ENCODE measurements around the gene PRKCE. TPM values are rescaled to one million over a fixed set of nuclear protein-coding genes. Genes with fewer than 3 reads are reported as not detected.
"Not testable (repeated sequence)": the region's sequence is repeated elsewhere in the genome, so short reads cannot be mapped to it uniquely, and the experiment has no call there.

PRKCE gene
- total RNA-seq, 1 experiment from 2014 or later: 4.9 TPM

DNA sequence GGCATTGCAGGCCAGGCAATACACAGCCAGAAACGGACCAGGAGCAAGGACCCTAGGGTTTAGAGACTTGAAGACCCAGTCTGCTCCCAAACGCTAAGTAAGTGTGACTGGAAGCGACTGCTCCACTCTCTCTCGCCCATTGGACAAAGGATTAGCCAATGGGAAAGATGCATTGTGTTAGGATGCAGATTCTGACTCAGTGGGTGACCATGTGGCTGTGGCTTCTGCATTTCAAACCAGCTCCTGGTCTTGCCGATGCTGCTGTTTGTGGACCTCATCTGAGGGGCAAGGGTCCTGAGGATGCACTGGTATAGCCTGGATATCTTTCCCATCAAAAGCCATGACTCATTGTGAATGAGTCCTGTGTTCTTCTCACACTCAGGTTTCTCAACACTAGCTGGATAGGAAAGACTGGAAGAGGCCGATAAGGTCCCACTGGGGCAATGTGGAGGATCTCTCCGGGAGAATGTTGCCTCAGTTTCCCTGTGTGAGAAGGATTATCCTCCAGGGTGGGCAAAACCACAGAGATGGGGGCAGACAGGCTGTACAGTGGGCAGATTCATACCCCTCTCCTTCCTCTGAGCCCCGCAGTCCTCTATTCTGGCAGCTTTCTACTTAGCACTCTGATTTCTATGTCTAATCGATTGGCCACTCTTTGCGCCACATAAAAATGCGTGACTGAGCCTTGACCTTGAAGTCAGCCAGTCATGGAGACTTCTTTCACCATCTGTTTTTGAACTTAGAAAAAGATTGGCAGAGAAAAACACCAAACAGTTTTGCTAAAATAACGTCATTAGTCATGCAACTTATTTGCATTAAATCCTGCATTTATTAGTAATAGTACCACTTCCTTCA, 257.1 kb downstream of the PRKCE start:
- DNase-seq (ENCODE audit: low read depth): no peak

DNA sequence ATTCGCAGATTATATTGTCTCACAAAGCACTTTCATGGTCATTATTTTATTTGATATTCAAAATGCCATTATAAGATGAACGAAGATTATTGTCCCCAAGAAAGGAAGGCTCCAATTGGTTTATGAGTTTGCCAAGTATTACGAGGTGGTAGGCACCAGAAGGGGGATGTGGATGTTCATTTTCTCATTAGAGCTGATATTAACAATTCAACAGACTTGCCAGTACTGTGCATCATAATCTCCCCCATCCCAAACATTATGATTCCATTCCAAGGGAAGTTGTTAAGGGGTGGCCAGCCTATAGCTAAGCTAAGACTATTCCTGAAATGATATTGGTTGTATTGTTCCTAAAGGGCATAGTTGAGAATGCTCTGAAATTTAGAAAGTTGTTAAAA, 257.7 kb downstream of the PRKCE start:
- no peak for DNase-seq (ENCODE audit: low read depth)

DNA sequence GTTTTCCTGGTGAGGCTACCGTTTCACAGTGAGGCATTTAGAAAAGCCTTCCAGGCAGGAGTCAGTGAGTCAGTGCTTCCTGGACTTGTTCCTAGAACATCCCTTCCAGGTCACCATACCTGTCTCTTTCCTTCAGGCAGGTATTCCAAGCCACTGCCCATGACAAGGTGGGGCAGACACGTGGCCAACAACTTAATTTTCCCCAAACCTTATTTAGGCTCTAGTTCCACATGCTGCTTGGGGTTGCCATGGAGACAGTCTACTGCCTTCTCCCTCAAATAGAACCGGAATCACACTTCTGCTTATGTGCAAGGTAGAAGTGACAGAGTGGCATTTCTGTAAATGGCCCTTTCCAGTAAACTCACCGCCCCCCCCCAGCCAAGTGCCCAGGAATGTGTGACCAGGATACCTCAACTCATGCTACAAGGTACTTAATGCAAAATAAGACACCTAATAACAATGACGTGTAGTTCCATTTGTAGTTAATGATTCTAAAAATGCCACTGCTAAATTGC, 258.3 kb downstream of the PRKCE start:
- DNase-seq (ENCODE audit: low read depth): no peak

DNA sequence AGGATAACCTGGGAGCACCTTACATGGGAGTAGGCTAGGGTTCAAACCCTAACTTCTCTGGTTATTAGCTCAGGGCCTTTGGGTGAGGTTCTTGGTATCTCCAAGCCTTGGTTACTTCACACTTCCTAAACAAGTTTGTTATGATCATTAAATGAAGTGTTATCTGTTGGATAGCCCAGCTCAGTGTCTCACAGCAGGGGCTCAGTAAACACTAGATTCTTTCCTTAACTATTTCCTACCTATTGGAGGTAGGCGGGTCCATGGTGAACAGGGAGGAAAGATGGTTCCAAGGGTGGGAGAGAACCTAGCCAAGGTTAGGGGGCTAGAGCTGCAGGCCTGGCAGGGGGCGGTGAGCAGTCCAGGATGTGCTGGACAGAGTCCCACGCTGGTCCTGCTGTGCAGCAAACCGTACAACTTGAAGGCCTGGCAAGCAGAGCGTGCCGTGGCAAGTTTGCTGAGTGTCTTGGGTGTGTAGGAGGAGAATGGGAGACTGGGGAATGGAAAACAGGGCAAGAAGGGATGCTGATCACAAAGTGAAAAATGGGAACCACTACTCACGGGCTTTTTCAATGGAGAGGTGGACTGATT, 259.1 kb downstream of the PRKCE start:
- DNase-seq (ENCODE audit: low read depth): no peak

DNA sequence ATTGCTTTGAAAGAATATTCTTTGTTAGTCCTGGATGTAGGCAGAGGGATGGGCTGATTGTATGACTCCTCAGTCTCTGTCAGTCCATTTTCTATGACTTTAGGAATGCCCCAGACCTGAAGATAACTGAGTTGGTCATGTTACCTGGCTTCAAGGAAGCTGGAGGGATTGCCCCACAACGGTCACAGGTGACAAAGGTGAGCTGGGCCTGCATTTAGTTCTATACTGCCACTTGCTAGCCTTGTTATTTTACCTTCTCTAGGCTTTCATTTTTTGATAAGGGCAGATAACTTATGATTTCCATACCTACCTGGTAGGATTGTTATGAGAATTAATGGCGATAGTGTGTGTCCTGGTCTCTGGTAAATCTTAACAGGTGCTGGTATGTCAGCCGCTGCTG, 260.1 kb downstream of the PRKCE start:
- no peak for DNase-seq (ENCODE audit: low read depth)

DNA sequence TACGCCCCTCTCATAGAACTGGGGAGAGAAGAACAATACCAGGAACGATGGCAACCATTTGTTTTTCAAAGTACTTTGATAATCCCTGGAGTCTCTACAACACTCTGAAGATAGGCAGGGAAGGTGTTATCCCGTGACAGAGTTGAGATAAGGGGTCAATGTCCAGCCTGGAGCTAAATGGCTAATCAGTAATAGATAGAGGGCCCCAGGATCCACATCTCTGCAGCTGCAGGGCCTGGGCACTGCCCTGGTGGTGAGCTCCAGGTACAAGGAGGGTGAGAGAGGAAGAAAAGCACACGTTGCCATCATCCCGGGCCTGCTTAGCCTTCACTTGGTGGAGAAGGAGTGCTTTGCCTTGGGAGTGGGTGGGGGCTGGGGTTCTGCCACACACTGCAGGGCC, 260.6 kb downstream of the PRKCE start:
- no peak for DNase-seq (ENCODE audit: low read depth)

DNA sequence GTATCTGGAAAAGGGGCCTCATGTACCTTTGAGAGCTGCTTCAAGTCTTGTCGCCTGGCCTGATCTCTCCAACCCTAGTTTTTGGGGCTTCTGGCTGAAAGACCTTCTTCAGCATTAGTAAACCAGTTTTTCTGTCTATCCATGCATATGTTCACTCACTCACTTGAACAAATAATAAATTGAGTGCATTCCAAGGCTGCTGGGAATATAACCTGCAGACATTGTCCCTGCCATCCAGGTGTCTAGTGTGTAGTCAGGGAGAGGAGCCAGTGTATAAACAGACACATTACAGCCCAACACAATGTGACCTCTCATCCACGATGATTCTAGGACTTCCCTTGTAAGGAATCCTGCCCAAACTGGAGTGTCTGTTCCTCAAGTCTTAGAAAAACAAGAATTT, 262.1 kb downstream of the PRKCE start:
- DNase-seq (ENCODE audit: low read depth): no peak

DNA sequence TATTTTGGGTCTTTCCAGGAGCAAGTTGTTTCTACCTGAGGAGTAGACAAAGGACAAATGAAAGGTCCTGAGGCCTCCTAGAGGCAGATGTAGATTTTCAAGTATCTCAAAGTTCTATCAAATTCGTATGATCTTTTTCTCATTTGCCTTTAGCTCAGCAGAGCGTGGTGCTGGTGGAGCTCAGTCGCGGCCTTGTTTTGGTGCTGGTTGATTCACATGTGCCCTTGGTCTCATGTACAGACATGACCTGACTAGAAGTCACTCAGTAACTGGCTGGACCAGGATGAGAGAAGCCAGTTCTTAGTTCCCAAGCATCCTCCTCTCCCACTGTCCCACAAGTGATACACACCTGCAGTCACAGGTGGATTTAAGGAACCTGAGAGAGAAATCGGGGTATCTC, 264.0 kb downstream of the PRKCE start:
- DNase-seq (ENCODE audit: low read depth): no peak

DNA sequence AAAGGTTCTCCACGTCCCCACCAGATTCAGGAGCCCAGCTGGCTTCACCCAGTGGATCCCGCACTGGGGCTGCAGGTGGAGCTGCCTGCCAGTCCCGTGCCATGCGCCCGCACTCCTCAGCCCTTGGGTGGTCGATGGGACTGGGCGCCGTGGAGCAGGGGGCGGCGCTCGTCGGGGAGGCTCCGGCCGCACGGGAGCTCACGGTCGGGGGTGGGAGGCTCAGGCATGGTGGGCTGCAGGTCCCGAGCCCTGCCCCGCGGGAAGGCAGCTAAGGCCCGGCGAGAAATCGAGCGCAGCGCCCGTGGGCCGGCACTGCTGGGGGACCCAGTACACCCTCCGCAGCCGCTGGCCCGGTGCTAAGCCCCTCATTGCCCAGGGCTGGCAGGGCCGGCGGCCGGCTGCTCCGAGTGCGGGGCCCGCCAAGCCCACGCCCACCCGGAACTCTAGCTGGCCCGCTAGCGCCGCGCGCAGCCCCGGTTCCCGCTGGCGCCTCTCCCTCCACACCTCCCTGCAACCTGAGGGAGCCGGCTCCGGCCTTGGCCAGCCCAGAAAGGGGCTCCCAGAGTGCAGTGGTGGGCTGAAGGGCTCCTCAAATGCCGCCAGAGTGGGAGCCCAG, 266.2 kb downstream of the PRKCE start:
- not testable (repeated sequence) for DNase-seq (ENCODE audit: low read depth)

DNA sequence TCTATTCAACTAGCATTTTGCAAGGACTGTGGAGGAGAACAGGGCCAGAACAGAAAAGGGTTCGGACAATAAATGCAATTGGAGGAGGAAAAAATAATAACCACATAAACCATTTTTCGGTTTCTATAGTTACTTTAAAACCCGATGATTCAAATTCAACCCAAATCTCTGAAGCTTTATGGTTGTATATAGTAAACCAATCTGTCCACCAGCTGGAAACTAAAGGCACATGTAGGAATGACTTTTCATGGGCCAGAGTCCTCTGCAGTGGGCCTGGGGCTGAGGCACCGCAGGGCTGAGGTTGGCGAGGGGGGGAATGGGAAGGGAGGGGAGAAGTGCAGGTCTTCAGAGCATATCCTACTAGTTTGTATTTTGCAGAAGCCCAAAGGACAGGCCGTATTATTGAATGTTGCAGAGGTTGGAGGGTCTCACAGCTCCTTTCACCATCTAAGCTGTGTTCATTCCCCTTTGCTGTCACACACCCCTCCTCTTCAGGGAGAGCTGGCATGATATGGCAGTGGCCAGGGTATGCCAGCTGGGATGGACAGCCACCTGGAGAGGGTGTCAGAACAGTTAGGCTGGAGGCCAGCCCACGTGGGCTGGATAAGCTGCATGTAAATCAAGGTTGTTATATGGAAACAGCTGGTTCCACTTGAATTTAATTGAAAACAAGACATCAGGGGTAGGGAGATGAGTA, 267.1 kb downstream of the PRKCE start:
- no peak for DNase-seq (ENCODE audit: low read depth)

DNA sequence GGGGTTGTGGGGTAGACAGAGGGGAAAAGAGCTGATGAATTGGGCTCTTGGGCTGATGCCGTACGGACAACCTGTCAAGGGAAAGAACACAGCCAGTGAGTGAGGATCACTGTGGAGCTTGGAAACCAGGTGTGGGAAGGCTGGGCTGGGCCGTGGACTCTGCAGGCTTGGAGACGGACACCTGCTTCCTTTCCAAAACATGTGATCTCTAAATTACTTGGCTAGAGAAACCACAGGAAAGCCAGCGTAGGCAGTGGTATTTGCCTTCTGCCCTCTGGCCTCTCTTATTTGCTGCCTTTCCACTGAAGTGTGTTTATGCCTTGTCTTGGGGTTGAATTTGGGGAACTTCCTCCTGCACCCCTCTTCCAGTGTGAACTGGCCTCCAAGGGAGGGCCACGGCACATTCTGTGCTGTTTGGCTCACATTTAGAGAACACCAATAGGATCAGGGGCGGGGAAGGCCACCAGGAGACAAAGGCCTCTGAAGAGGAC, 267.7 kb downstream of the PRKCE start:
- no peak for DNase-seq (ENCODE audit: low read depth)

DNA sequence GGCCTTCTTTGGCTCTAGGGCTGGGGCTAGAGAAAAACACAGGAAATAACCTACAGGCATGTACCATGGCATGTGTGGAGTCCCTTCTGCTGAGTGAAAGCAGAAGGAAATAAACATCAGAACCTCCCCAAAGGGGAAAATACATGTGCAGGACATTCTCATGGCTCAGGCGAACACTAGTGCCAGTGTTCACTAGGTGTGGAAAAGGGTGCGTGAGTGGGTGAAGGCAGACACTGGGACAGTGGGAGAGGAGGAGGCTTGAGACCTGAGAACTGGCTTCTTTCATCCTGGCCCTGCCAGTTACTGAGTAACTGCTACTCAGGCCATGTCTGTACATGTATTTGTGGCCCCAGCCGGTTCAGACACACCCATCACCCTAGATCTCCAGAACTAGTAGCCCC, 268.2 kb downstream of the PRKCE start:
- DNase-seq (ENCODE audit: low read depth): no peak

DNA sequence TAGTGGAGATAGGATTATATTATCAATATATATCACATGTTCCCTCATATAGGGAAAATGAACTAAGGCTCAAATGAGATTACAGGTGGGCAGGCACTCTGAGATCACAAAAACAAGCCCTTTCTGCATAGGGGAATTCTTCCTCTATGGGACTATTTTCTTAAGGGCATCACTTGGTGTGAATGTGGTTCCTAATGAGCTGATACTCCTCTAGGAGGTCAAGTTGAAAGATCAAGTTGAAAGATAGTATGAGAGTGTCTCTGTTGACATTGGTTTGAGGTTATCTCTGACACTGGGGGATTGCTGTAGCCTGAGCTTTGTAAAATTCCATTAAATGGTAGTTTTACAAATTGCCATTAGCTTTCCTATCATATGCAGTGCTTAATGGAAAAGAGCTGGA, 270.4 kb downstream of the PRKCE start:
- DNase-seq (ENCODE audit: low read depth): no peak

DNA sequence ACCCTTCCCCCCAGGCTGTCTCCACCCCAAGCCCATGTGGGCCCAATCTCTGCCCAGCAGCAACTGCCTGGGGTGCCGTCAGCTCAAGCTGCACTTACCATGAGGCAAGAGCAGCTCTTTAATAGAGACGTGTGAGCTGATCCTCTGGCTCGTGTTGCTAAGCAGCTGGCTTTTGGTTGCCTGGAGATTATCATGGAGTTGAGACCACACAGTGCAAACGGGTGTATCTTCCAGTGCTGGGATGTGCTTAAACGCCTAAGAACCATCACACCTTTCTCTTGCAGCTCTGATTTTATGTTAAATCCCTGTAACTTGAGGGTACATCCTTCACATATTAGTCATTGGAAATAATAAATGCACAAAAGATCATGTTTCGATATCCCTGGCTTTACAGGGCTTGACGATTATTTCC, 271.1 kb downstream of the PRKCE start:
- DNase-seq (ENCODE audit: low read depth): peak; percentile 34

DNA sequence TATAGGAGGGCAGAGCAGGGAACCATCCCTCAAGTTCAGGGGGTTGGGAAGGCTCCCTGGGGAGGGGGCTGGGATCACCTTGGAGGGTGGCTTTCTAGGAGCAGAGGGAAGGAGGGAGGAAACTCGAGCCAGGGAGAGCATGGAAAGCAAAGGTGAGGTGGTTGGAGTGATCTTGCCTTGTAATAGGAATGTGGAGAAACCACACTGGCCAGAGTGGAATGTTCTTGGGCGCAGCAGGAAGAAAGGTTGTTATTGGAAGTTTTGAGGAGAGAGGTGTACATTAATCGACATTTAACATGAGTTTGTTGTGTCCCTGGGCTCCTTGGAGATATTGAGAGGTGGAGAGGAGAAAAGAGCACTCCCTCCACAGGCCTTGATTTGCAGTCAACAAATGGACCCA, 272.2 kb downstream of the PRKCE start:
- DNase-seq (ENCODE audit: low read depth): no peak

DNA sequence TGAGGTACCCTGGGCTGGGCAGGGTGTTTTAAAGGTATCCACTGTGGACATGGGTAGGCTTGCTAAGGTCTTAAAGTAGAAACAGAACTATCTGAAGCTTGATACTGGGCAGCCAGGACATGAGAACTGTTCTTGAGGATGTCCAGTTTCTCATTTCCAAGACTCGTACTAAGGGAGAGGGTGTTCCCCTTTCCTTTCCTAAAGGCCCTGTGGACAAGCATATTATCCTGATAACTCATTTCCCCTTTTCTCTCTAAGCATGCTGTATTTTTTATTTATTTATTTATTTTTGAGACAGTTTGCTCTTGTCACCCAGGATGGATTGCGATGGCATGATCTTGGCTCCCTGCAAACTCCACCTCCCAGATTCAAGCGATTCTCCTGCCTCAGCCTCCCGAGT, 273.6 kb downstream of the PRKCE start:
- no peak for DNase-seq (ENCODE audit: low read depth)

DNA sequence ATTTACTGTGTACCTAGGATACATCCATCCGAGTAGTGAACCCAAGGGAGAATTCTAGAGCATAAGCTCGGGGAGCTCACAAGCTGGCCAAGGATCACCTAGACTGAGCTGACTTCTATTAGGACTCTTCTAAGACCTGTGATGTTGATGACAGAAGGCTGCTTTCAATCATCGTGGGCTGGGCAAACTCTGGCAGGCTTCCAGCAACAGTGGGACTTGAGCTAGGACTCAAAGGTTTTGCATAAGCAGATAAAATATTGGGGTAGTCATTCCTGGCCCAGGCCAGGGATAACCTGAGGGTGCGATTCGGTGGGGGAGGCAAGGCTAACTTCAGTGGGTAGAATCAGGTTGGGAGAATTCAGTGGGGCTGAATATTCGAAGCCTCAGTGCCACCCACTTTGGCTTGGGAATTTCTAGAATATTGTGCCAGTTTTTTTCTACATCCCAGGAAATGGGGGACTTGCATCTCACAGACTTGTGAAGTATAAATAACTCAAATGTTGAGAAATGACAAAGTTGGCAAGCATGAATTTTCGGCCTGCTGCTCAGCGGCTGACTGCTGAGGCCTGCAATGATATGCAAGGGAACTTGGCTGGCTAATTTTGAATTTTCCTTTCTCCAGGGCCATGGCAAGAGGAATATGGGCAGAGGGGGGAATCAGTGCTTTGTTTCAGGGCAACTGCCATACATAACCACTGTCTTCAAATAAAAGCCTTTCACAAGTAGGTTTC, 274.3 kb downstream of the PRKCE start:
- no peak for DNase-seq (ENCODE audit: low read depth)

DNA sequence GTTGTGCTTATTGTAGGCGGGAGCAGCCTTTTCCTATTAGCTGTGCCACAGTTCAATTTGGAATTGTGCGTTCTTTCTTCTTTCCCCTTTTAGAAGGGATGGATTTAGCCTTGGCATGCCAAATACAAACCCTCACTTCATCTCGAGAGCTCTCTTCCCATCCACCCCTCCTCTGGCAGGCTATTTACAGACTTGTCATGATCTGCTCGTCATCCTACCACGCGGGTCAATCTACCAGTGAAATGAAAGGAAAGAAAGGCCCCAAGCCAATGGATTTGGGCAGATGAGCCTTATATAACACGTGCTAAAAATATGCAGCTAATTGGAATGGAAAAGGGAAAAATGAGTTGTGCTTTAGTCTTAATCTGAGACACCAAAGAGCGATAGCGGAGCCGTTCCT, 277.5 kb downstream of the PRKCE start:
- DNase-seq (ENCODE audit: low read depth): no peak

DNA sequence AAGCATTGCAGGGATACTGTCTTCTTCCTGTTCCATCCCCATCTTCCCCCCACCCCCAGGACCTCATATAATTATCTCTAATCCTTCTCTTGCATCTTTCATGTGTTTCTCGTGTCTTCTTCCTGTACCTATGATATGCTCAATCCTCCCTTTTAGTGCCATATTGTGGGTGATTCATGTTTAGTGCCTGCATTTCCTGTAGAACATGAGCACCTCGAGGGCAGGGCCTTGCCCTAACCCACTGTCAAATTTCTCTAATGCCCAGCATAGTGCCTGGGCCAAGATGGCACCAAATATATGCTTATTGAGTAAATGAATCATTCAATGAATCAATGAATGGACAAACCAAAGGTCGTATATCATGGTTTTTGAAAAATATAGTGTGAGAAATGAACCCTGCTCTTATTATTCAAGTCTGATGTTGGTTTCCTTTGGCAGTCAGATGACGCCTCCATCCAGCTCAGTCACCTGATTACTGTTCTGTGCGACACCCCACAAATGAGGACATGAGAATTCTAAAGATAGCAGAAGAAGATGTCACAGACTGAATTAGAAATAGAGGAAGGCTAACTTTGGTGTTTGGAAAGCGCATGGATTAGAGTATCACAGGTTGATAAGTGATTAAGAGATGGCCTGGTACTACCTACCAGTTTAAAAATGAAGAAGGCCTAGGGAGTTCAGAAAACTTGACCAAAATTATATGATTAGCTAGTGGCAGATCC, 278.4 kb downstream of the PRKCE start:
- no peak for DNase-seq (ENCODE audit: low read depth)

DNA sequence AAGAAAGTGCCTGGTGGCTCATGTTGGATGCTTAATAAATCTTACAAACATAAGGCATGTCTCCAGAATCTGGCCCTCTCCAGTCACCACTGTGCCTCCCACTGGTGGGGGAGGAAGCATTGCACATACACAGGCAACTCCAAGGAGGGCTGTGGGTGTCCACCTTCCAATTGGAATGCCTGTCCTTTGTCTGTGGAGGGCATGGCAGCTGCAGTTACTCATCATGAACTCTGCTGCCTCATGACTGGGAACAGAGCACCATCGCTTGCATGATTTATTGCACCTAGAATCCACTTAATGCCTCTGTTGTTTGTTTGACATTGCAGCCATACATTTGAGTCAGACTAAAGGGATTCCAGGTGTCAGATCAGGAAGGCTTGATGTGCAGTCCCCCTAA, 278.9 kb downstream of the PRKCE start:
- DNase-seq (ENCODE audit: low read depth): peak; percentile 51

Measured in Daoy (cell line).